Measurements from ENCODE around the gene OXSR1.
"Not testable (repeated sequence)": the region's sequence is repeated elsewhere in the genome, so short reads cannot be mapped to it uniquely, and the experiment has no call there.

Gene OXSR1

DNA sequence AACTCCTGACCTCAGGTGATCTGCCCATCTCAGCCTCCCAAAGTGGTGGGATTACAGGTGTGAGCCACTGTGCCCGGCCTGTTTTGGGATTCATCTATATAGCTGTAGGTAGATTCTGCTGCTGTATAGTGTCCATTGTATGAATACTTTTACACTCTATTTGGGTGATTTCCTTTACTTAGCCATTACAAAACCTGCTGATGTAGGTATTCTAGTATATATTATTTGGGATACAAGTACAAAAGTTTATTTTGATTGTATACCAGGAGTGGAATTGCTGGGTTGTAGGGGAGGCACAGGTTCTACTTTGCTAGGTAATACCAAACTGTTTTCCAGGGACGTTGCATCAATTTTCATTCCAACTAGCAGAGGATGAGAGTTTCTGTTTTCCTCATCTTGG, 9.5 kb upstream of the OXSR1 start:
- TF ChIP-seq, protein P1, sequence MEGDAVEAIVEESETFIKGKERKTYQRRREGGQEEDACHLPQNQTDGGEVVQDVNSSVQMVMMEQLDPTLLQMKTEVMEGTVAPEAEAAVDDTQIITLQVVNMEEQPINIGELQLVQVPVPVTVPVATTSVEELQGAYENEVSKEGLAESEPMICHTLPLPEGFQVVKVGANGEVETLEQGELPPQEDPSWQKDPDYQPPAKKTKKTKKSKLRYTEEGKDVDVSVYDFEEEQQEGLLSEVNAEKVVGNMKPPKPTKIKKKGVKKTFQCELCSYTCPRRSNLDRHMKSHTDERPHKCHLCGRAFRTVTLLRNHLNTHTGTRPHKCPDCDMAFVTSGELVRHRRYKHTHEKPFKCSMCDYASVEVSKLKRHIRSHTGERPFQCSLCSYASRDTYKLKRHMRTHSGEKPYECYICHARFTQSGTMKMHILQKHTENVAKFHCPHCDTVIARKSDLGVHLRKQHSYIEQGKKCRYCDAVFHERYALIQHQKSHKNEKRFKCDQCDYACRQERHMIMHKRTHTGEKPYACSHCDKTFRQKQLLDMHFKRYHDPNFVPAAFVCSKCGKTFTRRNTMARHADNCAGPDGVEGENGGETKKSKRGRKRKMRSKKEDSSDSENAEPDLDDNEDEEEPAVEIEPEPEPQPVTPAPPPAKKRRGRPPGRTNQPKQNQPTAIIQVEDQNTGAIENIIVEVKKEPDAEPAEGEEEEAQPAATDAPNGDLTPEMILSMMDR (conservative IDR thresholded peaks at IDR 0.05) = no peak
- H3K27ac ChIP-seq = no peak overlapping the region

DNA sequence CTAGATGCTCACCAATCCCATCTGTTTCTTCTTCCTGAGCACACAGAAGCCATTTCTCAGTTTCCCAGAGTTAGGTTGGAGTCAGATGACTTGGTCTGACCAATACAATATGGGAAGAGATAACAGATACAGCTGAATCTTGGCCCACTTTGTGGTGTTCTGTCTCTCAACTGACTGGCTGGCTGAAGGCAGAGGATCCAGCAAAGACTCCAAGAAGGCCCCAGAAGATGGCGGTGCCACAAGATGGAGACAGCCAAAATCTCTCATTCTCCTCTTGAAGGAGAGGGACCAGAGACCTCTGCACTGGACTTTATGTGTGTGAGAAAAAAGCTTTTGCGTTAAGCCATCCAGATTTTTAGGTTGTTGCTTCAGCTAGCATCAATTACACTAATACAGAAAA, 8.2 kb upstream of the OXSR1 start:
- H3K27ac ChIP-seq = no peak overlapping the region
- TF ChIP-seq, protein P1 (conservative IDR thresholded peaks at IDR 0.05) = no peak

DNA sequence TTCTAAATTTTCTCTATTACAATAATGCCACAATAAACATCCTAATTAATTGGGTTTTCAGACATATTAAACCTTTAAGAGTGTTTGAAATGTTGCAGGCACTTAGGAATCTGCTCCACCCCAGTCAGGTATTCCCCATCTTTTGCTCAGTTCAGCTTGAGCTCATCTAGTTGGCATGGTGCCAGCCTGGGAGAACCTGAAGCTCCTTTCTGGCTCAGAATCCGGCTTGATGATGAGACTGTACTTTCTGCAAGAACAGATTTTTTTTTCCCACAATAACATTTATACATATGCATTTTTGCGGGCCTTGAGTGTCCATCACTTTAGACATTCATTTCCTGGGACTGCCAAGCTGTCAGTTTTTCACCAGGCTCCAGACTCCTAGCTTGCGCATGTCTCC, 7.7 kb upstream of the OXSR1 start:
- no peak overlapping the region for H3K27ac ChIP-seq

DNA sequence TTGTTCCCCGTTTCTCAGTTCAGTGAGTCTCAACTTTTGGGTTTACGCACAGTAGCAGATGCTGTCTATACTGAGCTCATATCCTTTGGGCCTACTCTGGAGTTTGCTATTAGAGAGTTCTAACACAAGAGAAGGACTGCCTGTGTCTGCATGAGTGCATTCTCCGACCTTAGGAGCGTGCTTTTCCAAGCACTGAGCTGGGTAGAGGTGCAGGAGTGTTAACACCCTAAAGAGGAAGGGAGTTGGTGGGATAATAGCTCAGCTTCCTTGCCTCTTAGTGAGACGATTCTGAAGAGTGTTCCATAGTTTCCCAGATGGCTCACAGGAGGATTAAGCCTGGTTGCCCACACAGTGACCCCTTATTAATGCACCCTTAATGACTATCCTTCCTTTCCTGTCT, 6.9 kb upstream of the OXSR1 start:
- TF ChIP-seq, protein P1 (conservative IDR thresholded peaks at IDR 0.05) = no peak
- no peak overlapping the region for H3K27ac ChIP-seq

More for the DNA sequence above, 7.7 kb upstream of the OXSR1 start:
- TF ChIP-seq, protein P1 (conservative IDR thresholded peaks at IDR 0.05) = no peak

DNA sequence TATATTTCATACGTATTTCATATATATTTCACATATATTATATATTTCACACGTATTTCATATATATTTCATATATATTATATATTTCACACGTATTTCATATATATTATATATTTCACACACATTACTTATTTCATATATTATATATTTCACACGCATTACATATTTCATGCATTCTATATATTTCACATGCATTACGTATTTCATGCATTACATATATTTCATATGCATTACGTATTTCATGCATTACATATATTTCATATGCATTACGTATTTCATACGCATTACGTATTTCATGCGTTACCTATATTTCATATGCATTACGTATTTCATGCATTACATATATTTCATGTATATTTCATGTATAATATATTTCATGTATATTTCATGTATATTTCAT, 4.6 kb upstream of the OXSR1 start:
- not testable (repeated sequence) for H3K27ac ChIP-seq

DNA sequence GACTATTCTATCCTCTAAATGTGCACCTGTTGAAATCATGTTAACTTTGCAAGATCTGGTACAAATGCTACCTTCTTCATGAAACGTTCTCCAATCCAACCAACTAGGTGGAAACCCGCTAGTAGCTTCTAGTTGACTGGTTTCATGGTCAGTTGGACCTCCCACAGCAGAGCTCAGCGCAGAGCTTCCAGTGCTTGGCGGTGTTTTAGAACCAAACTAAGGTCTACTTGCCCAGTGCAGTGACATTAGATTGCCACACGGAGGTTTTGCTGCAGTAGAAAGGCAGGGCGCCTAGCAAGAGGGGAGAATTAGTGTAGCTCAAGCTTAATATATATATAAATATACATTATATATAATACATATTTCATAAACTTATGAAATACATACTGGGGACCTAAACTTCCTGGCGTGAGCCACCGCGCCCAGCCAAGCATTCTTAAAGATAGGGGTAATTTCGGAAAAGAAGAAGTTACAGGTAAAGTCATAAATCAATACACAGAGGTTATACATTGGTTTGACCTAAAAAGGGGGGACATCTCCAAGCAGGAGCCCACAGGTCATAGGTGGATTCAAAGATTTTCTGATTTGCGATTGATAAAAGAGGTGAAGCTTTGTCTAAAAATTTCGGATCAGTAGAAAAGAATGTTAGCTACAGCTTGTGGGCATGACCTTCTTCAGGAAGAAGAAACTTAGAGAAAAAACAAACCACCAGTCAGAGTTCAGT, 2.1 kb upstream of the OXSR1 start:
- TF ChIP-seq, protein P1 (conservative IDR thresholded peaks at IDR 0.05) = peak; percentile 17; the same call in 1 of the 2 replicates
- H3K27ac ChIP-seq = no peak overlapping the region

DNA sequence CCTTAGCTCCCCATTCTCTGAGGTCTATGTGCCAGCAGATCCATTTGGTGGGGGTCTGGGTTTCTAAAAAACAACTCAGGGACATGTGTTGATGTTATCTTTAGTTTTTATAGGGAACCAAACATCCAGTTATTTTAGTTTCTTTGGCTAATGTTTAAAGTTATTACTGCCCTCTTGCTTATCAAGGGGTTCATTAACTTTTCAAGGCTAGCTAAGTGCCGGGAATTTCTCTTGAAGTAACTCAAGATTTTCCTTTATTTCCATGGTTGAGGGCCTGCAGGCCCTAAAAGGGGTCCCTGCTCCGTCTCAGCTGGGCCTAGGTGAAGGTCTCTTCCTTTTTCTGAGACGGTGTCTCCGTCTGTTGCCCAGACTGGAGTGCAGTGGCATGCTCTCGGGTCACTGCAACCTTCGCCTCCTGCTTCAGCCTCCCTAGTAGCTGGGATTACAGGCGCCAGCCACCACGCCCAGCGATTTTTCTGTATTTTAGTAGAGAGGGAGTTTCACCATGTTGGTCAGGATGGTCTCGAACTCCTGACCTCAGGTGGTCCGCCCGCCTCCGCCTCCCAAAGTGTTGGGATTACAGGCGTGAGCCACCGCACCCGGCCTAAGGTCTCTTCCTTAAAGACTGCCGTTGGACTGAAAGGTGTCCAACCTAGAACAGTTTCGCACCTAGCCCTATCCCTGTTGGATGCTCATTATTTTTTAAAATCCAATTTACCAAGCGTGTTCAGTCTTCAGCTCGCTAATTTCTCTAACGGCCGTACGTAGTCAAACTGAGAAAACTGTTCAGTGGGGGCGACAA, 1.3 kb upstream of the OXSR1 start:
- TF ChIP-seq, protein P1 (conservative IDR thresholded peaks at IDR 0.05) = no peak
- peak overlapping the region; percentile 99 for H3K27ac ChIP-seq

DNA sequence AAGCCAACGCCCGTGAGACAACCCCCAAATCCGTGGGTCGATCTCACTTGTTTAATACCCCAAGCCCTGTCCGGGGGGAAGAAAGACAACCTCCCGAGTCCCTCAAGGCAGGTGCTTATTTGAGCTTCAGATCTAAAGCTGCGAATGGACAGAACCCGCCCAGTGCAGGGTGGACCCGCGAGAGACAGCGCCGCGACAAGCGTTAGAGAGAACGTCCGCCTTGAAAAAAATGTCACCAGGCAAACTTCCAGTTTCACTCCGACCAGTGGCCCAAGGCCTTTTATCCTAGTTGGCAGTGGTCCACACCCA, 740 bp upstream of the OXSR1 start:
- TF ChIP-seq, protein P1 (conservative IDR thresholded peaks at IDR 0.05) = no peak
- H3K27ac ChIP-seq = peak overlapping the region; percentile 99
